Duodenal mucosa (tissue), 2 donors: Measurements from ENCODE around the gene PEX5L.
"Not testable (repeated sequence)": the region's sequence is repeated elsewhere in the genome, so short reads cannot be mapped to it uniquely, and the experiment has no call there.

Experiments
- H3K27ac ChIP-seq: one replicate; pipeline ENCODE4 v1.7.0; 2013; ENCODE audit warnings: low read depth, low read length
- H3K27me3 ChIP-seq, 2 donors: one replicate each; pipeline ENCODE4 v1.7.0; 2013; ENCODE audit warnings: low read length in 2 of 2, control low read depth in 1 of 2; ENCODE audit not compliant: insufficient read depth in 2 of 2, control insufficient read depth in 1 of 2
- H3K36me3 ChIP-seq, 2 donors: one replicate each; pipeline ENCODE4 v1.7.0; 2013; ENCODE audit warnings: low read length in 2 of 2, control low read depth in 1 of 2; ENCODE audit not compliant: insufficient read depth in 2 of 2, control insufficient read depth in 1 of 2
- H3K4me1 ChIP-seq, 2 donors: one replicate each; pipeline ENCODE4 v1.7.0; 2013; ENCODE audit warnings: low read length in 2 of 2, control low read depth in 1 of 2; ENCODE audit not compliant: insufficient read depth in 2 of 2, control insufficient read depth in 1 of 2
- H3K4me3 ChIP-seq, 2 donors: one replicate each; pipeline ENCODE4 v1.7.0; 2013; ENCODE audit warnings: low read length in 2 of 2, low read depth in 1 of 2
- H3K9ac ChIP-seq, 2 donors: one replicate each; pipeline ENCODE4 v1.7.0; 2013; ENCODE audit warnings: low read length in 2 of 2, low read depth in 1 of 2
- H3K9me3 ChIP-seq, 2 donors: one replicate each; pipeline ENCODE4 v1.7.0; 2013; ENCODE audit warnings: low read length in 2 of 2, control low read depth in 1 of 2; ENCODE audit not compliant: control insufficient read depth in 1 of 2

Gene PEX5L

GRCh38 chr3:179806177-179806576 lies 230.6 kb downstream of the PEX5L start:
- no peaks in the 10 kb centered on the region for H3K9me3 ChIP-seq
- H3K4me1 ChIP-seq = no peaks in the 10 kb centered on the region
- no peaks in the 10 kb centered on the region for H3K27me3 ChIP-seq
- H3K36me3 ChIP-seq = no peaks in the 10 kb centered on the region
- no peak overlapping the region for H3K27ac ChIP-seq
- no peak overlapping the region for H3K9ac ChIP-seq
- no peak overlapping the region for H3K4me3 ChIP-seq

- Histone ChIP-seq H3K36me3 (no peaks in the 10 kb centered on the region), H3K9ac (no peak overlapping the region), H3K9me3 (no peaks in the 10 kb centered on the region), H3K27ac (no peak overlapping the region), H3K27me3 (peaks cover 0 to 3% of the 10 kb centered on the region in 2 donors), H3K4me1 (no peaks in the 10 kb centered on the region), H3K4me3 (no peak overlapping the region)
Measured at GRCh38 chr3:179801856-179802255, 234.9 kb downstream of the PEX5L start.

GRCh38 chr3:179801263-179801662 lies 235.5 kb downstream of the PEX5L start:
- H3K4me3 ChIP-seq = no peak overlapping the region
- H3K9me3 ChIP-seq = no peaks in the 10 kb centered on the region
- H3K27me3 ChIP-seq = peaks cover 0 to 3% of the 10 kb centered on the region in 2 donors
- H3K36me3 ChIP-seq = no peaks in the 10 kb centered on the region
- no peak overlapping the region for H3K27ac ChIP-seq
- no peaks in the 10 kb centered on the region for H3K4me1 ChIP-seq
- H3K9ac ChIP-seq = no peak overlapping the region

GRCh38 chr3:179797192-179797591 lies 239.5 kb downstream of the PEX5L start:
- H3K4me1 ChIP-seq = no peaks in the 10 kb centered on the region

GRCh38 chr3:179796421-179796820 lies 240.3 kb downstream of the PEX5L start:
- Histone ChIP-seq H3K4me3 (no peak overlapping the region), H3K4me1 (no peaks in the 10 kb centered on the region), H3K36me3 (no peaks in the 10 kb centered on the region), H3K27me3 (peaks cover 0 to 3% of the 10 kb centered on the region in 2 donors), H3K27ac (no peak overlapping the region), H3K9ac (no peak overlapping the region), H3K9me3 (no peaks in the 10 kb centered on the region)

More at GRCh38 chr3:179797192-179797591, 239.5 kb downstream of the PEX5L start:
- Histone ChIP-seq H3K4me3 (no peak overlapping the region), H3K9me3 (no peaks in the 10 kb centered on the region), H3K27me3 (peaks cover 0 to 3% of the 10 kb centered on the region in 2 donors), H3K9ac (no peak overlapping the region), H3K27ac (no peak overlapping the region), H3K36me3 (no peaks in the 10 kb centered on the region)

- no peak overlapping the region for H3K27ac ChIP-seq
- no peak overlapping the region for H3K4me3 ChIP-seq
- no peaks in the 10 kb centered on the region for H3K36me3 ChIP-seq
- H3K9ac ChIP-seq = no peak overlapping the region
- H3K27me3 ChIP-seq = no peaks in the 10 kb centered on the region
- H3K4me1 ChIP-seq = no peaks in the 10 kb centered on the region
- H3K9me3 ChIP-seq = peaks cover 0 to 2% of the 10 kb centered on the region in 2 donors
Measured at GRCh38 chr3:179794355-179794754, 242.4 kb downstream of the PEX5L start.

- Histone ChIP-seq H3K36me3 (no peaks in the 10 kb centered on the region), H3K4me1 (no peaks in the 10 kb centered on the region), H3K9me3 (peaks cover 0 to 2% of the 10 kb centered on the region in 2 donors), H3K4me3 (no peak overlapping the region), H3K9ac (no peak overlapping the region), H3K27me3 (no peaks in the 10 kb centered on the region), H3K27ac (no peak overlapping the region)
Measured at GRCh38 chr3:179791793-179792192, 244.9 kb downstream of the PEX5L start.

- H3K9ac ChIP-seq = no peak overlapping the region
- no peaks in the 10 kb centered on the region for H3K27me3 ChIP-seq
- no peak overlapping the region for H3K4me3 ChIP-seq
- H3K36me3 ChIP-seq = no peaks in the 10 kb centered on the region
- peaks cover 0 to 2% of the 10 kb centered on the region in 2 donors for H3K9me3 ChIP-seq
- no peaks in the 10 kb centered on the region for H3K4me1 ChIP-seq
- H3K27ac ChIP-seq = no peak overlapping the region
Measured at GRCh38 chr3:179788996-179789395, 247.7 kb downstream of the PEX5L start.

GRCh38 chr3:179782841-179783240 lies 253.9 kb downstream of the PEX5L start:
- H3K9ac ChIP-seq, H3K27me3 ChIP-seq, H3K4me3 ChIP-seq, H3K27ac ChIP-seq, H3K4me1 ChIP-seq, H3K9me3 ChIP-seq, H3K36me3 ChIP-seq: not testable (repeated sequence)

- H3K9ac ChIP-seq = no peak overlapping the region
- H3K27me3 ChIP-seq = no peaks in the 10 kb centered on the region
- H3K4me1 ChIP-seq = no peaks in the 10 kb centered on the region
- no peak overlapping the region for H3K27ac ChIP-seq
- H3K36me3 ChIP-seq = no peaks in the 10 kb centered on the region
- no peak overlapping the region for H3K4me3 ChIP-seq
- no peaks in the 10 kb centered on the region for H3K9me3 ChIP-seq
Measured at GRCh38 chr3:179775416-179776122, 261.2 kb downstream of the PEX5L start.
